ENCODE results near the gene TINAGL1.

GRCh38 chr1:31595836-31596736, 19.8 kb downstream of the TINAGL1 start:
- TF ChIP-seq MAX (IDR thresholded peaks at IDR 0.05; ENCODE audit: low read depth, low read length) (no peak), YY1 (IDR thresholded peaks at IDR 0.05; ENCODE audit: low read depth, low read length) (no peak), CTCF (IDR thresholded peaks at IDR 0.05 in 2 of 3, conservative IDR thresholded peaks at IDR 0.05 in 1 of 3; ENCODE audit: control insufficient read depth in 2 of 3, extremely low read depth in 1 of 3, insufficient read depth in 1 of 3, low read depth in 3 of 3, low read length in 3 of 3) (no peak), GATAD2B (conservative IDR thresholded peaks at IDR 0.05; ENCODE audit: low read depth) (no peak), EZH2 (IDR thresholded peaks at IDR 0.05; ENCODE audit: borderline replicate concordance, control insufficient read depth, low read depth, low read length) (no peak), RBBP5 (conservative IDR thresholded peaks at IDR 0.05) (no peak), MTA3 (IDR thresholded peaks at IDR 0.05; ENCODE audit: borderline replicate concordance, low read length) (no peak), USF2 (IDR thresholded peaks at IDR 0.05; ENCODE audit: borderline replicate concordance, low read depth, low read length) (no peak), CHD1 (IDR thresholded peaks at IDR 0.05; ENCODE audit: low read depth, low read length) (no peak), PAX8 (IDR thresholded peaks at IDR 0.05) (no peak)

Measured in GM12878 (cell line).